SK-N-SH (cell line): Measurements from ENCODE around the gene CCDC24. TPM values are rescaled to one million over a fixed set of nuclear protein-coding genes. Genes with fewer than 3 reads are reported as not detected.

ENCODE experiments used
- CTCF ChIA-PET: fragments of 300-600, 350-600 bp; formaldehyde crosslinking; extraction: SDS; loops from one replicate; lab custom pipeline; 2021; lab: Yijun Ruan, JAX
- POLR2A ChIA-PET: fragments of 350-600 bp; sonication (Branson Sonifier 250); formaldehyde crosslinking; extraction: SDS; loops from one replicate; lab custom pipeline; 2020; ENCODE audit warnings: antibody characterized with exemption, inconsistent platforms; lab: Yijun Ruan, JAX
- DNase-seq: peaks from one replicate; pipeline ENCODE4 v3.0.0; 2012
- H2AFZ ChIP-seq: fragments of 200-600 bp; sonication (generic); 2 replicates; pipeline ENCODE4 v1.8.1; 2016; ENCODE audit warnings: antibody characterized with exemption, mild to moderate bottlenecking, low read depth
- H3F3A ChIP-seq: fragments of 200-600 bp; sonication (generic); replicated peaks from 2 replicates; pipeline ENCODE3; 2016; ENCODE audit warnings: antibody characterized with exemption, mild to moderate bottlenecking; ENCODE audit not compliant: insufficient read depth
- H3K27ac ChIP-seq, 2 experiments: fragments of 200-500 bp in 1 of 2; fragments of 200-600 bp in 1 of 2; sonication (Bioruptor generic) in 1 of 2; sonication (generic), shearing (Covaris generic) in 1 of 2; 2 replicates each; pipeline versions ENCODE4 v1.5.1 to v1.6.1; 2014 to 2016; ENCODE audit warnings: low read depth in 2 of 2, inconsistent platforms in 1 of 2, low read length in 1 of 2, mild to moderate bottlenecking in 1 of 2, mixed read lengths in 1 of 2
- H3K27me3 ChIP-seq: fragments of 200-600 bp; sonication (generic), shearing (Covaris generic); 2 replicates; pipeline ENCODE4 v1.6.1; 2016; ENCODE audit warnings: mixed run types; ENCODE audit not compliant: insufficient read depth
- H3K36me3 ChIP-seq, 2 experiments: fragments of 200-500 bp in 1 of 2; fragments of 200-600 bp in 1 of 2; sonication (Bioruptor generic) in 1 of 2; sonication (generic) in 1 of 2; replicated peaks in 1 of 2; 2 replicates each; pipeline versions ENCODE3 to v1.5.1; 2014 to 2016; ENCODE audit warnings: low read length in 1 of 2, mild to moderate bottlenecking in 1 of 2; ENCODE audit not compliant: insufficient read depth in 2 of 2, control insufficient read depth in 1 of 2
- H3K4me1 ChIP-seq, 2 experiments: fragments of 200-500 bp in 1 of 2; fragments of 200-600 bp in 1 of 2; sonication (Bioruptor generic) in 1 of 2; sonication (generic), shearing (Covaris generic) in 1 of 2; 2 replicates each; pipeline versions ENCODE4 v1.5.1 to v1.6.1; 2014 to 2016; ENCODE audit warnings: low read depth in 1 of 2, low read length in 1 of 2, mixed run types in 1 of 2; ENCODE audit not compliant: insufficient read depth in 2 of 2, control insufficient read depth in 1 of 2
- H3K4me2 ChIP-seq: fragments of 200-600 bp; sonication (generic), shearing (Covaris generic); 2 replicates; pipeline ENCODE4 v1.6.1; 2017; ENCODE audit warnings: mixed run types
- H3K4me3 ChIP-seq, 2 experiments: fragments of 200-500 bp in 1 of 2; fragments of 200-600 bp in 1 of 2; sonication (Bioruptor generic) in 1 of 2; sonication (generic), shearing (Covaris generic) in 1 of 2; 2 replicates each; pipeline versions ENCODE4 v1.5.1 to v1.8.1; 2014 to 2016; ENCODE audit warnings: low read depth in 2 of 2, inconsistent platforms in 1 of 2, low read length in 1 of 2, mild to moderate bottlenecking in 1 of 2, mixed read lengths in 1 of 2, moderate library complexity in 1 of 2
- H3K79me2 ChIP-seq: fragments of 200-600 bp; sonication (generic); 2 replicates; pipeline ENCODE4 v1.8.1; 2017; ENCODE audit warnings: mild to moderate bottlenecking; ENCODE audit not compliant: insufficient read depth
- H3K9ac ChIP-seq: fragments of 200-600 bp; sonication (generic); 2 replicates; pipeline ENCODE4 v1.6.1; 2017; ENCODE audit warnings: mixed run types
- H3K9me2 ChIP-seq: fragments of 200-600 bp; sonication (generic); 2 replicates; pipeline ENCODE4 v1.6.1; 2017; ENCODE audit warnings: mixed run types
- H3K9me3 ChIP-seq: fragments of 200-600 bp; sonication (generic); 2 replicates; pipeline ENCODE4 v1.6.1; 2017; ENCODE audit warnings: mixed run types, mild to moderate bottlenecking, moderate library complexity
- H4K20me1 ChIP-seq: fragments of 200-600 bp; sonication (generic); 2 replicates; pipeline ENCODE4 v1.6.1; 2017; ENCODE audit warnings: mild to moderate bottlenecking, mixed run types; ENCODE audit not compliant: insufficient read depth
- ELF1 ChIP-seq: IDR thresholded peaks from 2 replicates; pipeline ENCODE4 v1.4.0; 2012
- EP300 ChIP-seq, 2 experiments: IDR thresholded peaks; 2 replicates each; pipeline versions ENCODE4 v1.4.0 to v1.6.1; 2012; ENCODE audit warnings: borderline replicate concordance in 1 of 2, low read depth in 1 of 2, low read length in 1 of 2
- EZH2phosphoT487 ChIP-seq: fragments of 200-600 bp; sonication (generic); IDR thresholded peaks from 2 replicates; pipeline ENCODE4 v1.6.1; 2017; ENCODE audit warnings: low read depth, mixed run types, mild to moderate bottlenecking, antibody characterized with exemption, moderate library complexity, borderline replicate concordance
- FOSL2 ChIP-seq: IDR thresholded peaks from 2 replicates; pipeline ENCODE4 v1.4.0; 2012; ENCODE audit warnings: low read depth, mild to moderate bottlenecking, moderate library complexity, borderline replicate concordance
- FOXJ3 ChIP-seq: sonication (generic); formaldehyde crosslinking; IDR thresholded peaks from 2 replicates; pipeline ENCODE4 v1.5.1; 2020; ENCODE audit warnings: mild to moderate bottlenecking, missing genetic modification reagents
- GABPA ChIP-seq: IDR thresholded peaks from 2 replicates; pipeline ENCODE4 v1.4.0; 2012; ENCODE audit warnings: low read depth, mild to moderate bottlenecking
- MAX ChIP-seq: IDR thresholded peaks from 2 replicates; pipeline ENCODE4 v1.4.0; 2012; ENCODE audit warnings: low read depth
- MEF2A ChIP-seq: IDR thresholded peaks from 2 replicates; pipeline ENCODE4 v1.4.0; 2012; ENCODE audit warnings: low read depth, borderline replicate concordance
- MXI1 ChIP-seq: IDR thresholded peaks from 2 replicates; pipeline ENCODE4 v1.6.1; 2012; ENCODE audit warnings: mild to moderate bottlenecking, low read depth, low read length, improper control_type of control experiment
- NRF1 ChIP-seq: IDR thresholded peaks from 2 replicates; pipeline ENCODE4 v1.6.1; 2012; ENCODE audit warnings: low read depth, mild to moderate bottlenecking, low read length
- RAD21 ChIP-seq: IDR thresholded peaks from 2 replicates; pipeline ENCODE4 v1.6.1; 2012; ENCODE audit warnings: mild to moderate bottlenecking, low read length
- RCOR1 ChIP-seq: fragments of 150-350 bp; IDR thresholded peaks from 2 replicates; pipeline ENCODE4 v1.6.1; 2017; ENCODE audit warnings: antibody characterized with exemption, low read length
- REST ChIP-seq: IDR thresholded peaks from 2 replicates; pipeline ENCODE4 v1.6.1; 2012; ENCODE audit warnings: mild to moderate bottlenecking, low read depth, low read length, moderate library complexity
- RFX5 ChIP-seq: IDR thresholded peaks from 2 replicates; pipeline ENCODE4 v1.6.1; 2012; ENCODE audit warnings: mild to moderate bottlenecking, improper control_type of control experiment, low read length
- RXRA ChIP-seq: IDR thresholded peaks from 2 replicates; pipeline ENCODE4 v1.4.0; 2012; ENCODE audit warnings: low read depth, mild to moderate bottlenecking, borderline replicate concordance
- SIN3A ChIP-seq: IDR thresholded peaks from 2 replicates; pipeline ENCODE4 v1.6.1; 2012; ENCODE audit warnings: low read depth, mild to moderate bottlenecking, low read length, moderate library complexity, borderline replicate concordance
- TCF12 ChIP-seq: IDR thresholded peaks from 2 replicates; pipeline ENCODE4 v1.4.0; 2012
- TEAD4 ChIP-seq: IDR thresholded peaks from 2 replicates; pipeline ENCODE4 v1.4.0; 2012; ENCODE audit warnings: mild to moderate bottlenecking, borderline replicate concordance; ENCODE audit not compliant: insufficient read depth
- YY1 ChIP-seq: IDR thresholded peaks from 2 replicates; pipeline ENCODE4 v1.4.0; 2012; ENCODE audit warnings: low read depth, mild to moderate bottlenecking
- WGBS: methylation state at CpG from one replicate; pipeline ENCODE4 v1.1.6; 2017; ENCODE audit warnings: low lambda C conversion rate; 5-methylcytosine and 5-hydroxymethylcytosine counted together
- polyA plus RNA-seq, 3 experiments: library from polyadenylated mRNA; depleted of rRNA; stranded (reverse); fragments of >200 nt; gene quantifications; 2 replicates each; pipeline ENCODE4 v1.2.3, GENCODE V29; 2012

CCDC24 gene
- polyA plus RNA-seq, 1 of the 3 experiments (the other 2 are of a cell fraction): 7.5 TPM

GRCh38 chr1:43971336-43971980, 19.9 kb upstream of the CCDC24 start:
- DNase-seq: no peak
- Histone ChIP-seq H3K27me3 (no peaks in the 10 kb centered on the region), H4K20me1 (peaks cover 10% of the 10 kb centered on the region), H3K9me3 (no peaks in the 10 kb centered on the region), H3K9me2 (no peaks in the 10 kb centered on the region), H3K36me3 (peaks cover 3 to 42% of the 10 kb centered on the region in 2 experiments), H3K4me3 (peak overlapping the region; percentile 98 to 100; a peak in 1 of 4 replicates), H3K4me1 (peaks cover 8 to 34% of the 10 kb centered on the region in 2 experiments; a peak in 1 of 4 replicates), H3K4me2 (peak overlapping the region; percentile 95; the same call in 1 of the 2 replicates), H3K27ac (no peak overlapping the region; a peak in 1 of 4 replicates), H3K79me2 (peaks cover 35% of the 10 kb centered on the region), H3K9ac (no peak overlapping the region), H2AFZ (no peak overlapping the region), H3F3A (peaks cover 14% of the 10 kb centered on the region)
- WGBS: 97% methylated on average over 13 of the region's 17 CpGs
- TF ChIP-seq EP300 (IDR thresholded peaks at IDR 0.05; ENCODE audit: borderline replicate concordance in 1 of 2, low read depth in 1 of 2, low read length in 1 of 2) (no peak), FOSL2 (no peak), SIN3A (no peak), REST (no peak), TEAD4 (no peak), RCOR1 (no peak), RXRA (no peak), MXI1 (no peak), ELF1 (no peak), NRF1 (no peak), RFX5 (no peak), YY1 (no peak), TCF12 (no peak), MEF2A (no peak), MAX (no peak), EZH2phosphoT487 (no peak), RAD21 (no peak), GABPA (no peak), FOXJ3 (no peak)
- ChIA-PET POLR2A (interaction anchor here (1.4 kb wide), 1 partner anchor 9 kb away, joined by 3 read pairs; no protein-coding TSS in a partner anchor), CTCF (interaction anchor here (0.9 to 1.7 kb wide), 3 partner anchors 36 to 221 kb away, joined by 3 to 5 read pairs (median 3); no protein-coding TSS in a partner anchor)
